Neural progenitor cell (in vitro differentiated cells): ENCODE data around the gene GABRR3. TPM values are rescaled to one million over a fixed set of nuclear protein-coding genes. Genes with fewer than 3 reads are reported as not detected.
A peak's percentile ranks its signal among the peaks of the same experiment; 100 is the strongest.

Experiments used
- DNase-seq: peaks from one replicate; pipeline ENCODE4 v3.0.0-alpha.2; 2016; ENCODE audit warnings: low spot score
- H2AFZ ChIP-seq: fragments of 200-600 bp; sonication (generic); replicated peaks from 2 replicates; pipeline ENCODE4 v1.6.1; 2016; ENCODE audit warnings: antibody characterized with exemption
- H3F3A ChIP-seq: fragments of 200-600 bp; sonication (generic); 2 replicates; pipeline ENCODE4 v1.6.1; 2016; ENCODE audit warnings: antibody characterized with exemption, low read depth
- H3K27ac ChIP-seq: fragments of 200-600 bp; sonication (generic); 2 replicates; pipeline ENCODE4 v1.5.1; 2016; ENCODE audit warnings: mild to moderate bottlenecking
- H3K27me3 ChIP-seq: fragments of 200-600 bp; sonication (generic); 2 replicates; pipeline ENCODE4 v1.6.1; 2016; ENCODE audit warnings: mild to moderate bottlenecking, moderate library complexity
- H3K36me3 ChIP-seq: fragments of 200-600 bp; sonication (generic); 2 replicates; pipeline ENCODE4 v1.5.1; 2016
- H3K4me1 ChIP-seq: fragments of 200-600 bp; sonication (generic); 2 replicates; pipeline ENCODE4 v1.6.1; 2016; ENCODE audit warnings: mixed run types
- H3K4me2 ChIP-seq: fragments of 200-600 bp; sonication (generic); 2 replicates; pipeline ENCODE4 v1.6.1; 2016
- H3K4me3 ChIP-seq: fragments of 200-600 bp; sonication (generic); 2 replicates; pipeline ENCODE4 v1.5.1; 2016
- H3K79me2 ChIP-seq: fragments of 200-600 bp; sonication (generic); 2 replicates; pipeline ENCODE4 v1.6.1; 2016; ENCODE audit warnings: low read depth
- H3K9ac ChIP-seq: fragments of 200-600 bp; sonication (generic); 2 replicates; pipeline ENCODE4 v1.6.1; 2016
- H3K9me3 ChIP-seq: fragments of 200-600 bp; sonication (generic); 2 replicates; pipeline ENCODE4 v1.5.1; 2016; ENCODE audit warnings: low read depth
- H4K20me1 ChIP-seq: fragments of 200-600 bp; sonication (generic); 2 replicates; pipeline ENCODE4 v1.6.1; 2016; ENCODE audit warnings: low read depth
- H3K27ac Mint-ChIP-seq: 3 replicates; pipeline ENCODE4 v1.8.0; 2021; ENCODE audit warnings: mixed read lengths
- H3K27me3 Mint-ChIP-seq: 2 replicates; pipeline ENCODE4 v1.8.0; 2022; ENCODE audit warnings: low read depth, mild to moderate bottlenecking, inconsistent platforms, moderate library complexity, mixed read lengths; ENCODE audit not compliant: insufficient read depth
- H3K36me3 Mint-ChIP-seq: 3 replicates; pipeline ENCODE4 v1.8.0; 2021; ENCODE audit warnings: mixed read lengths
- H3K4me1 Mint-ChIP-seq: 3 replicates; pipeline ENCODE4 v1.8.0; 2021; ENCODE audit warnings: mixed read lengths
- H3K4me3 Mint-ChIP-seq: 3 replicates; pipeline ENCODE4 v1.8.0; 2021; ENCODE audit warnings: mild to moderate bottlenecking, moderate library complexity, mixed read lengths
- H3K9me3 Mint-ChIP-seq: 3 replicates; pipeline ENCODE4 v1.8.0; 2020; ENCODE audit warnings: mixed read lengths
- EZH2 ChIP-seq: fragments of 200-600 bp; sonication (generic); IDR thresholded peaks from 2 replicates; pipeline ENCODE4 v1.6.1; 2017; ENCODE audit warnings: antibody characterized with exemption, mild to moderate bottlenecking, moderate library complexity
- EZH2phosphoT487 ChIP-seq: fragments of 200-600 bp; sonication (generic); IDR thresholded peaks from 2 replicates; pipeline ENCODE4 v1.6.1; 2017; ENCODE audit warnings: antibody characterized with exemption
- total RNA-seq: library from RNA; depleted of rRNA; stranded (reverse); fragments of >200 nt; gene quantifications from 2 replicates; pipeline ENCODE4 v1.2.3, GENCODE V29; 2015; ENCODE audit warnings: low replicate concordance
- TF ChIP-seq, protein P1 (sequence below): fragments of 200-600 bp; sonication (generic); IDR thresholded peaks from 2 replicates; pipeline ENCODE4 v1.5.1; 2017; ENCODE audit warnings: antibody characterized with exemption, mild to moderate bottlenecking

GABRR3 gene
- total RNA-seq, 1 donor from 2014 or later: not detected

DNA sequence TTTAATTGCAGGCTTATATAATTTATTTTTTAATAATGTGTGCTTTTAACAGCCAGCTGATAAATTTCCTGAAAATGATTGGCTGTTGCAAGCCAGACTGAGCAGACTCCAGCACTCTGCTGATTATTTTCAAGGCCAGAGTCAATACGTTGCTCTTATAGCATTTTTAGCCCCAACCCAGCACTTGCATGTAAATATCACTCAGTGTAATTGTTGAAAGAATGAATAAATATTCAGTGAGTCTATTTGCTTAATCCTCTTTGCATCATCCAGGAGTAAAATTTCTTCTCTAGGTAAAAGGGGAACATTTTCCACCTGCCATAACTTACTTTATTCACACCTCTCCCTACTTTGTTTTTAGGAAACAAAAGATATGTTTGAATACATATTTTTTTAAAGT lies 2.9 kb downstream of the GABRR3 start:
- Histone ChIP-seq H3K36me3 (no peaks in the 10 kb centered on the region), H3K4me2 (no peak overlapping the region), H3K4me1 (peaks cover 11% of the 10 kb centered on the region), H3K27me3 (no peaks in the 10 kb centered on the region), H3F3A (no peaks in the 10 kb centered on the region), H3K79me2 (no peaks in the 10 kb centered on the region), H2AFZ (no peak overlapping the region), H4K20me1 (no peaks in the 10 kb centered on the region), H3K4me3 (no peak overlapping the region), H3K27ac (no peak overlapping the region), H3K9me3 (no peaks in the 10 kb centered on the region), H3K9ac (no peak overlapping the region)
- H3K4me3 Mint-ChIP-seq: no peak overlapping the region
- H3K36me3 Mint-ChIP-seq: no peaks in the 10 kb centered on the region
- TF ChIP-seq EZH2phosphoT487 (no peak), EZH2 (no peak)
- TF ChIP-seq, protein P1, sequence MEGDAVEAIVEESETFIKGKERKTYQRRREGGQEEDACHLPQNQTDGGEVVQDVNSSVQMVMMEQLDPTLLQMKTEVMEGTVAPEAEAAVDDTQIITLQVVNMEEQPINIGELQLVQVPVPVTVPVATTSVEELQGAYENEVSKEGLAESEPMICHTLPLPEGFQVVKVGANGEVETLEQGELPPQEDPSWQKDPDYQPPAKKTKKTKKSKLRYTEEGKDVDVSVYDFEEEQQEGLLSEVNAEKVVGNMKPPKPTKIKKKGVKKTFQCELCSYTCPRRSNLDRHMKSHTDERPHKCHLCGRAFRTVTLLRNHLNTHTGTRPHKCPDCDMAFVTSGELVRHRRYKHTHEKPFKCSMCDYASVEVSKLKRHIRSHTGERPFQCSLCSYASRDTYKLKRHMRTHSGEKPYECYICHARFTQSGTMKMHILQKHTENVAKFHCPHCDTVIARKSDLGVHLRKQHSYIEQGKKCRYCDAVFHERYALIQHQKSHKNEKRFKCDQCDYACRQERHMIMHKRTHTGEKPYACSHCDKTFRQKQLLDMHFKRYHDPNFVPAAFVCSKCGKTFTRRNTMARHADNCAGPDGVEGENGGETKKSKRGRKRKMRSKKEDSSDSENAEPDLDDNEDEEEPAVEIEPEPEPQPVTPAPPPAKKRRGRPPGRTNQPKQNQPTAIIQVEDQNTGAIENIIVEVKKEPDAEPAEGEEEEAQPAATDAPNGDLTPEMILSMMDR: no peak
- no peaks in the 10 kb centered on the region for H3K9me3 Mint-ChIP-seq
- H3K27me3 Mint-ChIP-seq: peaks cover 2% of the 10 kb centered on the region
- H3K4me1 Mint-ChIP-seq: no peaks in the 10 kb centered on the region
- no peak overlapping the region for H3K27ac Mint-ChIP-seq
- no peak for DNase-seq

DNA sequence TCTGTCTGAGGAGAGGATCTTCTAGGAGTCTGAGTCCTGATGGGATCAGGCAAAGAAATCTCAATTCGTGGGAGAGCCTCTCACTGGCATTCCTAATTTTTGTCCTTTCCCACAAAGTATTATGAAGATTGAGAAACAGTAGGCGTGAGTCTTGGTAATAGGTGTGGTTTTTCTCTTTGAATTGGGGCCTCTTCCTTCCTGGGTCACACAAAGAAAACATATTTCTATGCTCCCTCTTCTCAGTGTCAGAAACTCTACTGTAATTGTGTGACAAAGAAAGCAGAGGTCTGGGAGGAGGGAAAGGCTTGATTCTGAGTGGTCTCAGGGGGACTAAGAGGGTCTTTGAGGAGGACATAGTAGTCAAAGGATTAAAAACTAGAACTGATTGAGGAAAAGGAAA lies 6.0 kb downstream of the GABRR3 start:
- TF ChIP-seq EZH2 (no peak), EZH2phosphoT487 (no peak)
- TF ChIP-seq, protein P1: no peak
- Histone ChIP-seq H3F3A (no peaks in the 10 kb centered on the region), H3K27ac (no peak overlapping the region), H3K9ac (no peak overlapping the region), H3K27me3 (no peaks in the 10 kb centered on the region), H3K4me2 (no peak overlapping the region), H3K4me3 (no peak overlapping the region), H3K9me3 (no peaks in the 10 kb centered on the region), H4K20me1 (no peaks in the 10 kb centered on the region), H3K36me3 (no peaks in the 10 kb centered on the region), H3K4me1 (no peaks in the 10 kb centered on the region), H3K79me2 (no peaks in the 10 kb centered on the region), H2AFZ (peak overlapping the region; percentile 67)
- peaks cover 2% of the 10 kb centered on the region for H3K27me3 Mint-ChIP-seq
- H3K9me3 Mint-ChIP-seq: no peaks in the 10 kb centered on the region
- DNase-seq: no peak
- H3K27ac Mint-ChIP-seq: no peak overlapping the region
- no peaks in the 10 kb centered on the region for H3K4me1 Mint-ChIP-seq
- no peak overlapping the region for H3K4me3 Mint-ChIP-seq
- no peaks in the 10 kb centered on the region for H3K36me3 Mint-ChIP-seq

DNA sequence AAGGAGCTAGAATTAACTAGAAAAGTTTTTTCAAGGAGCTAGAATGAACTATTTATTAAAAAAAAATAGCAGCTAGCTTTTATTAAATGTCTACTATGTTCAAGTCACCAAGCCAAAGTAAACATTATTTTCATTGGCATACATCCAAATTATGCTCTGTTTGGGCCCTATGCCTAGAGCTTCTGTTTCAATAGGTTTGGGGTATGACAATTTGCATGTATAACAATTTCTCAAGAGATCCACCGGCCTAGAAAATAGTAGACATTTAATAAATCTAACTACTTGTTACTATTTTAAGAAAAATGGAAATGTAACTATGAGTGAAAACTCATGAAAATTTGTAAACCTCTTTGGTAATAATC lies 8.0 kb downstream of the GABRR3 start:
- no peaks in the 10 kb centered on the region for H3K4me1 ChIP-seq
- Mint-ChIP-seq H3K36me3 (no peaks in the 10 kb centered on the region), H3K27ac (no peak overlapping the region), H3K4me3 (no peak overlapping the region), H3K9me3 (no peaks in the 10 kb centered on the region), H3K27me3 (peaks cover 2% of the 10 kb centered on the region), H3K4me1 (no peaks in the 10 kb centered on the region)
- H3K79me2 ChIP-seq: no peaks in the 10 kb centered on the region
- no peak overlapping the region for H3K27ac ChIP-seq
- no peak overlapping the region for H3K4me2 ChIP-seq
- H2AFZ ChIP-seq: no peak overlapping the region
- H3K36me3 ChIP-seq: no peaks in the 10 kb centered on the region
- no peaks in the 10 kb centered on the region for H4K20me1 ChIP-seq
- H3K9ac ChIP-seq: no peak overlapping the region
- no peaks in the 10 kb centered on the region for H3K9me3 ChIP-seq
- no peaks in the 10 kb centered on the region for H3F3A ChIP-seq
- TF ChIP-seq, protein P1: no peak
- TF ChIP-seq EZH2phosphoT487: no peak
- no peak for TF ChIP-seq EZH2
- H3K4me3 ChIP-seq: no peak overlapping the region
- DNase-seq: no peak
- H3K27me3 ChIP-seq: no peaks in the 10 kb centered on the region
